AG09319 (cell line): ENCODE results near the gene RTL3.

Source experiments
- DNase-seq: peaks from one replicate; pipeline ENCODE4 v3.0.0-alpha.2; 2010; ENCODE audit warnings: low read depth; ENCODE audit errors: extremely low read depth
- CTCF ChIP-seq: IDR thresholded peaks from 2 replicates; pipeline ENCODE4 v1.5.1; 2011; ENCODE audit warnings: low read depth, mild to moderate bottlenecking, inconsistent platforms, low read length, moderate library complexity

The RTL3 gene

GRCh38 chrX:78622831-78623230 lies 36.3 kb downstream of the RTL3 start:
- no peak for TF ChIP-seq CTCF
- no peak for DNase-seq

GRCh38 chrX:78619834-78620233 lies 39.3 kb downstream of the RTL3 start:
- TF ChIP-seq CTCF, result no peak

GRCh38 chrX:78618987-78619386 lies 40.1 kb downstream of the RTL3 start:
- no peak for DNase-seq
- TF ChIP-seq CTCF, result no peak

More at GRCh38 chrX:78619834-78620233, 39.3 kb downstream of the RTL3 start:
- no peak for DNase-seq

GRCh38 chrX:78614264-78614663 lies 44.9 kb downstream of the RTL3 start:
- no peak for TF ChIP-seq CTCF
- DNase-seq, result no peak
